Memory B cell (primary cell): ENCODE measurements around the gene RASSF5.
A peak's percentile ranks its signal among the peaks of the same experiment; 100 is the strongest.

Source experiments
- ATAC-seq: fragments of 150-1000 bp; cut with Tn5 transposase; 2 replicates; pipeline ENCODE4 v1.10.0; 2021; ENCODE audit warnings: low read depth, mild to moderate bottlenecking, moderate library complexity
- DNase-seq, 2 donors: peaks; one replicate each; pipeline ENCODE4 v3.0.0; 2022; ENCODE audit warnings: low spot score in 2 of 2
- H3K27ac Mint-ChIP-seq: one replicate; pipeline ENCODE4 v1.8.0; 2022; ENCODE audit warnings: mild to moderate bottlenecking, moderate library complexity, mixed read lengths
- H3K27me3 Mint-ChIP-seq: one replicate; pipeline ENCODE4 v1.8.0; 2022; ENCODE audit warnings: mixed read lengths
- H3K36me3 Mint-ChIP-seq: one replicate; pipeline ENCODE4 v1.8.0; 2022; ENCODE audit warnings: mild to moderate bottlenecking, mixed read lengths
- H3K4me1 Mint-ChIP-seq: one replicate; pipeline ENCODE4 v1.8.0; 2022; ENCODE audit warnings: mixed read lengths
- H3K4me3 Mint-ChIP-seq: one replicate; pipeline ENCODE4 v1.8.0; 2022; ENCODE audit warnings: mild to moderate bottlenecking, moderate library complexity, mixed read lengths
- H3K9me3 Mint-ChIP-seq: one replicate; pipeline ENCODE4 v1.8.0; 2022; ENCODE audit warnings: mixed read lengths

The RASSF5 gene

DNA sequence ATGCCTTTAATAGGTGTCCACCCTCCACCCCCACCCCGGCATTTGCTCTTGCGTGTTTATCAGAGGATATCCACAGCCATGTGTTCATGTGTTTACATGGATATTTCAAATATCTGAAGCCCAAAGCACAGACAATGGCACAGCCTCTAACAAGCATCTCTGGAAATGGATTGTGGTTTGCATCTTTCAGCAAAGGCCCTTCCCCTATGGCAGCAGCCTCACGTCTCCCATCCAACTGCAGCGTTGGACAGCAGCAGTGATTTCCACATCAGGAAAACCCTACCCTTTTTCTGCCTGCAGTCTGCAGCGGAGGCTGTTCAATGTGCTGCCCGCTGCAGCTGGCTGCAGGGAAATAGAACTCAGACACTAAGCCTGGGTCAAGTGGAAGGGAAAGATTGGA lies 1.6 kb downstream of the RASSF5 start:
- Mint-ChIP-seq H3K4me3 (peak overlapping the region; percentile 54), H3K27ac (no peak overlapping the region), H3K27me3 (peaks cover 15% of the 10 kb centered on the region), H3K4me1 (peaks cover 11% of the 10 kb centered on the region), H3K9me3 (no peaks in the 10 kb centered on the region), H3K36me3 (no peaks in the 10 kb centered on the region)
- DNase-seq = no peak
- ATAC-seq = no peak

DNA sequence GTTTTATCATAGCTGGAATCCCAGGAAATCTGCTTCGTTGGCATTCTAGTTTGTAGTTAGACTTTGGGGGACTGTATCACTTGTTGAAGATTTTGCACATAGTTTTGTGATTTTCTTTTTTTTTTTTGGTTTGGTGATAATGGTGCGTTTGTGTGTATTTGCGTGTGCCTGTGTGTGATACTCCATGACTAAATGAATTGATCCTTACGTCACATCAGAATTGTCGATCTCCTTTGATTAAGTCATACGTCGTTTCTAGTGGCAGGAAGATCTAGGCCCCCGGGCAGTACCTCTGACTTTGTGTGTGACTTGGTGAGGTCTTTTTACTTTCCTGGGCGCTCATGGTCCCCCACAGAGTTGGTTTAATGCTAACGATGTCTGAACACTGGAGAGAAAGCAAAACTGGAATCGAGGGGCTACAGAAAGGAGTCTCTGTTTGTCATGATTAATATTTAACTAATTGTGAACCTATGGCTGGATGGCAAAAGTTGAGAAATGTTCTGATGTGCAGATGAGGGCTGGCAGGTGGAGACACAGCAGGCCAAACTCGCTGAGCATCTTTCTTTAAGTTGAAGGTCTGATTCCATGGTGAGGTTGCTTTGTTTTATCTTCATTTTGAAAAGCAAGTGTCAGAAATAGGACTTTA lies 2.4 kb downstream of the RASSF5 start:
- peaks cover 6% of the 10 kb centered on the region for H3K4me1 Mint-ChIP-seq
- no peaks in the 10 kb centered on the region for H3K36me3 Mint-ChIP-seq
- H3K27ac Mint-ChIP-seq = no peak overlapping the region
- ATAC-seq (no peak), DNase-seq (no peak)
- H3K9me3 Mint-ChIP-seq = no peaks in the 10 kb centered on the region
- peaks cover 15% of the 10 kb centered on the region for H3K27me3 Mint-ChIP-seq
- H3K4me3 Mint-ChIP-seq = no peak overlapping the region

DNA sequence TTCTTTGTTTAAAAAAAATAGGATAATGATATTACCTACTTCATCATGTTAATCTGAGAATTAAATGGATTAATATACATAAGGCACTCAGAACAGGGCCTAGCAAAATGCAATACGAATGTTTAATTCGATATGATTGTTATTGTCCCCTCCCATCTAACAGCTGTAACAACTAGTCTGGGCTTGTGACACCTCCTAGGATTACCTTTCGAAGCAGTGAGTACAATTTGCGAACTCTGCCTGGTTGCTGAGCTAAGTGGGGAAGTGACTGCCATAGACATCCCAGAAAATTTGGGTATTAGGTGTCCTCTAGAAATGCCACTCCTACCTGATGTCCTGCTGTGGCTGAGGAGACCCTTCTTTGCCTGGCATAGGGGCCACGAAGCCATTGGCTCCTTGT lies 3.0 kb downstream of the RASSF5 start:
- no peaks in the 10 kb centered on the region for H3K36me3 Mint-ChIP-seq
- no peaks in the 10 kb centered on the region for H3K9me3 Mint-ChIP-seq
- peaks cover 15% of the 10 kb centered on the region for H3K27me3 Mint-ChIP-seq
- DNase-seq = no peak
- H3K4me3 Mint-ChIP-seq = no peak overlapping the region
- peaks cover 6% of the 10 kb centered on the region for H3K4me1 Mint-ChIP-seq
- no peak overlapping the region for H3K27ac Mint-ChIP-seq
- ATAC-seq = no peak

DNA sequence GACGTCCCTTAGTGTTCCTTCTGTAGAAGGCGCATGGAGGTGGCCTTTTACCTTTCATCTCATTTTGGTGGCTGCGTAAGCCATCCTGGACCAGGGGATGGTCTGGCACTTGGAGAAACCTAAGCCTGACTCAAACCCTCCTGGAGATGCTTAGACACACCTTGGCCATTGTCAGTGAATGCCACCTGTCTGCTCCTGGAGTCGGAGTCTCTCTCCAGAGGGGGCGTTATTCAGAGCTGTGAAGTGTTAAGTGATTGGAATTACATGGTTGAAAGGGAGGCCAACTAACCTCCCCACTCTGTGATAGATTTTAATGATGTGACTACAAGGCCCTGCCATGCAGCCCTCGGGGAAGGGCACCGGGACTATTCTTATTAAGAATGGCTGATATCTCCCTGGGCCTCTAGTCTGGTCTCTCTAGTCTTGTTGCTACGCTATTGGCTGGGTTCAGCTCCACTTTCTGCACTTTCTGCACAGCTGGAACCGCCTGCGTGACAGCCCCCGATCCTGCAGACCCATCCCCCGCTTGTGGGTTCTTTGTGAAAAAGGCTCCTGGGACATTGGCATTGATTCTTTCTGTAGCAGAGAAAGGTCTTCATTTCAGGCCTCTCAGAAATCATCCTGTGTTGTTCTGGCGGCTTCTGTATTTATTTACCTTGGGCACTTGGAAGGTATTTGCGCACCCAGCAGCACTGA lies 4.2 kb downstream of the RASSF5 start:
- peaks cover 15% of the 10 kb centered on the region for H3K27me3 Mint-ChIP-seq
- peaks cover 8% of the 10 kb centered on the region for H3K4me1 Mint-ChIP-seq
- ATAC-seq = no peak
- no peak overlapping the region for H3K4me3 Mint-ChIP-seq
- peaks cover 1% of the 10 kb centered on the region for H3K36me3 Mint-ChIP-seq
- no peaks in the 10 kb centered on the region for H3K9me3 Mint-ChIP-seq
- H3K27ac Mint-ChIP-seq = no peak overlapping the region
- no peak for DNase-seq

DNA sequence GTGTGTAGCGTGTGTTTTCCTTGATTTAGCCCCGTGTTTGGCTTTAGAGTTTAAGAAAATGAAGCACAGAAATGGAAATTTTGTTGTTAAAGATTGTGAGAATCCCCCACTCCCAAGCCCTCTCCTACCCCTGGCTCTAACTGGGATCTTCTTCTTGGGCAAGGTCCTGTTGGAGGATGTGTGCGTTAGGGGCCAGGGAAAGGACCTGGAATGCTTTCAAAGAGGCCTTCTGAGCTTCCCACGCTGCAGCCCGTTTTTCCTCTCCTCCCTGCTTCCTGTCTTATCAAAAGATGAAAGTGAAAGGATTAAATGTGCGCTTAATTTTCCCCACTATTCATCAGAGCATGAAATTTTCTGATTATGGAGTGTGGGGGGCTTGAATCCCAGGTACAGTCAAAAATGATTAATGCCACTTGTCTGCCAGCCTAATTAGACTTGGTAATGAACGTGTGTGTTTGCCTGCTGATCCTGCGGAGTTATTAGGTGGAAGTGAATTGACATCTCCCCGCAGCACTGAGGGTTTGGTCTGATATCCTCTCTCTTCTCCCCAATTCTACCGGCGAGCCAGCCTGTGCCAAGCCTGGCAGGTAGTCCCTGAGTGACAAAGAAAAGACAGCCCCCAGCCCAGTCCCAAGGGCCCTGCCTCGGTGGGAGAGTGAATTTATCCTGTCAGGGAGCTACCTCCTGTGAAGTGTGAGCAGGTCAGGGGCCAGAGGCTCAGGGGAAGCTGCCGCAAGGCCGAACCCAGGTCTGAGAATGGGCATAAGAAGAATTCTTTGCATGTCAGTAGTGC lies 4.9 kb downstream of the RASSF5 start:
- no peak for ATAC-seq
- no peak overlapping the region for H3K4me3 Mint-ChIP-seq
- H3K4me1 Mint-ChIP-seq = peaks cover 8% of the 10 kb centered on the region
- peaks cover 15% of the 10 kb centered on the region for H3K27me3 Mint-ChIP-seq
- DNase-seq = no peak
- peaks cover 1% of the 10 kb centered on the region for H3K36me3 Mint-ChIP-seq
- H3K9me3 Mint-ChIP-seq = no peaks in the 10 kb centered on the region
- no peak overlapping the region for H3K27ac Mint-ChIP-seq

DNA sequence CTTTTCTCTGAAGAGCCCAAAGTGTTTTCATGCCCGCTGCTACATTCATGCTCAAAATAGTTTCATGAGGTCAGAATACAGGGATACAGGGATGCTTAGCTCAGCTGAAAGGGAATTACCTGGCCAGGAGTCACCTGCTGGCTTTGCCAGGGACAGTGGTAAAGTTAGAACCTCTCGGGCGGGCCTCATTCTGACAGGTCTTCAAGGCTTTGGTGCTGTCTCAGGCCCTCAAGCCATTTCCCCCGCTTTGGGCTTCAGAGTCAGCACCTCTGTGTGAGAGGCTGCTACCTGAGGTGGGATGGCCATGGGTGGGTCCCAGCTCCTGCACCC lies 5.5 kb downstream of the RASSF5 start:
- H3K27me3 Mint-ChIP-seq = peaks cover 15% of the 10 kb centered on the region
- H3K9me3 Mint-ChIP-seq = no peaks in the 10 kb centered on the region
- H3K4me3 Mint-ChIP-seq = no peak overlapping the region
- no peak overlapping the region for H3K27ac Mint-ChIP-seq
- DNase-seq (no peak), ATAC-seq (no peak)
- H3K4me1 Mint-ChIP-seq = peaks cover 8% of the 10 kb centered on the region
- H3K36me3 Mint-ChIP-seq = peaks cover 1% of the 10 kb centered on the region

DNA sequence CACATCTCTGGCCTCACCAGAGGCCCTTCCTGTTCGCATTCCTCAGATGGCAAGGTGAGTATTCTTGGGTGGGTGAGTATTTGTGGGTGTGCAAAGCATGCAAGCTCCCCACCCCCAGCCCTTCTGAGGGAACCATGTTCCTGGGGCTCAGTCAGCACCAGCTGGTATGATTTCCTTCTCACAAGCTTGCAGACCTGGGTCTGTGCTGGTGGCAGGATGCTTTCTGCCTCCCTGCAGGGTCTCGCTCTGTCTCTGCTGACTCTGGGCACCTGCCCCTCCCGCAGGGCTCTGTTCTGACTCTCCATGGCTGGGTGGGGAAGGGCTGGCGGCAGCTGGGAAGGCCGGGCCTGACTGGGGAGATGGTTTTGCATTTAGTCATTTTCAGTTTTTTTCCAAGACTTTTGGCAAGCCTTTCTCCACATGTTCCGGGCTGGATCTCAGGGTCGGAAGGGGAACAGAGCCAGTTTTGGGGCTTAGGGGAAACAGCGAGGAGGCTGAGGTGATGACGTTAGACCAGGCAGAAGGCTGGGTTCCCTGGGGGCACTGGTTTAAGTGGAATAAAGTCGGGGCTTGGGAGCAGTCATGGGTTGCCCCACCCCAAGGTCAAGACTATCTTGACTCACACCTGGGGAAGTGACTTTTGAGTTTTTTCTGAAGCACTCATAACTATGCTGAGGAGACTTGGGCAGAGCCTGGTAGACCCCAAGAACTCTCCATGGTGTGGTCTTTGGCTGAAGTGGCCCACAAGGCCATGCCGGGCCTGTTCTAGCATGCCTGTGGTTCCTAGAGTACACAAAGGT lies 6.2 kb downstream of the RASSF5 start:
- Mint-ChIP-seq H3K4me3 (no peak overlapping the region), H3K36me3 (peaks cover 1% of the 10 kb centered on the region), H3K9me3 (no peaks in the 10 kb centered on the region), H3K27me3 (peaks cover 13% of the 10 kb centered on the region), H3K27ac (no peak overlapping the region), H3K4me1 (peaks cover 8% of the 10 kb centered on the region)
- no peak for ATAC-seq
- no peak for DNase-seq

DNA sequence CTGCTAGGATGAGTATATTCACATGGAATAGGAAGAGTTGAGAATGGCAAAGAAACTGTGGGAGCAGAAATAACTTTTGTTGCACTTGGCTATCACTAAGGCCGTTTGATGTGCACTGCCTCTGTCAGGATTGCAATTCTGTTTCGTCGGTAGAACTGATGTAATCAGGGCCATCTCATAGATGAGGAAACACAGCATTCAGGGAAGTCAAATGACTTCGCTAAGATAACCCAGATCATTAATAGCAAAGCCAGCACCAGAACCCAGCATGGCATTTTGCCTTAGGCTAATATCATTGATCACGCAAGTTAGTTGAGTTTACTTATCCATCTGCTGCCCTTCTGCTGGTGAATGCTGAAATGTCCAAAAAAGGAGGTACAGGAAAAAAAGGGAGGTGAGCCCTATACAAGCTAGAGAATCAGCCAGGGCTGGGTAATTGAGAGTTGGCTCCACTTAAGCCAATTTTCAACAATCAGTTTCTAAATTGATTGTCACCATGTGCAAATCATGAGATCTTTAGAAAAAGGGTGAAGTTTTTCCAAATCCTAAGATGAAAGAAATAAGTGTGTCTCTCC lies 7.6 kb downstream of the RASSF5 start:
- peaks cover 6% of the 10 kb centered on the region for H3K4me1 Mint-ChIP-seq
- ATAC-seq (no peak), DNase-seq (no peak)
- H3K27me3 Mint-ChIP-seq = peaks cover 2% of the 10 kb centered on the region
- no peak overlapping the region for H3K27ac Mint-ChIP-seq
- no peak overlapping the region for H3K4me3 Mint-ChIP-seq
- H3K9me3 Mint-ChIP-seq = no peaks in the 10 kb centered on the region
- peaks cover 1% of the 10 kb centered on the region for H3K36me3 Mint-ChIP-seq

DNA sequence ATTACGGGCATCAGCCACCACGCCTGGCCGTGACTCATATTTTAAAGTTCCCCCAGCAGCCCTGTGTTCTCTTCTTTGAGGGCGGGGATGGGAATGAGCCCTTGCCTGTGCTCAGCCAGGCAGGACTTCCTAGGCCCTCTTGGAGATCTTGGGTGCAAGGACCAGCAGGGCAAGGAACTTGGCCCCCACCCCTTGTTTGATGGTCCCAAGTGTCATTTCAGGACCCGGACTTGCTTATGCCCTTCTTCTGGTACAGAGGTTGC lies 9.3 kb downstream of the RASSF5 start:
- no peaks in the 10 kb centered on the region for H3K9me3 Mint-ChIP-seq
- DNase-seq (no peak), ATAC-seq (no peak)
- H3K27me3 Mint-ChIP-seq = no peaks in the 10 kb centered on the region
- H3K36me3 Mint-ChIP-seq = peaks cover 1% of the 10 kb centered on the region
- H3K27ac Mint-ChIP-seq = no peak overlapping the region
- peaks cover 6% of the 10 kb centered on the region for H3K4me1 Mint-ChIP-seq
- no peak overlapping the region for H3K4me3 Mint-ChIP-seq

DNA sequence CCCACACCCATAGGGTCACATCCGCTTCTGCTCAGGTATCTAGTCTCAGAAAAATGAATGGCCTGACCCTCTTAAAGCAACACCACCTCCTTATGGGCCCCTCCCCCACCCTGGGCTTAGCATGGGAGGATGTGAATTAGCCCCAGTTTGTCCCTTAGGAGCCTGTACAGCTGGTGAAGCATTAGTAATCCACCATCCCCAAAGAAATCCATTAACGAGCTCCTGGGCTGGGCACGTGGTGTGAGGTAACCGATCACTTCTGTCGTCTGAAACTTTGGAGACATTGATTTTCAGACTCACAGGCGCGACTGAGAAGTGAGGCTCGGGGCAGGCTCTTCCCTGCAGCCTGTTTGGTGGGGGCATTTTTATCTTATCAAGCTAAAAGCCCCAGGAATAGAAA lies 10.5 kb downstream of the RASSF5 start:
- Mint-ChIP-seq H3K36me3 (peaks cover 1% of the 10 kb centered on the region), H3K4me1 (peaks cover 6% of the 10 kb centered on the region), H3K27ac (no peak overlapping the region), H3K27me3 (no peaks in the 10 kb centered on the region), H3K9me3 (no peaks in the 10 kb centered on the region), H3K4me3 (no peak overlapping the region)
- no peak for DNase-seq
- no peak for ATAC-seq

DNA sequence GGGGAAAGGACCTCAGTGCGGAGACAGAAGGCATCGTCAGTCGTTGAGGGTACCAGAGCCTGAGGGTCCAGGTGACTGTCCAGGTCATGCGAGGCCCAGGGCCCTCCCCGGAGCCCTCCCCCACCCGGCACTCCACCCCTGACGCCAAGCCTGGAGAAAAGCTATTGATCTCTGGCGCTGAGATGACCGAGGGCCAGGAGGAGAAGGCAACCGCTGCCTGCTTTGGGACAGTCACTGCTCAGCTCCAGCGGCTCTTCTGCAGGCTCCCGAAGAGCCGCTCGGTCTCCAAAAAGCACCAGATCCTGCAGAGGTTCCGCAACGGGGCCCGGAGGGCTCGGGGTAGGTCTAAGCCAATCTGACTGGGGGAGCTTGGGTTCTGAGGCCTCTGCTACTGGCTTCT lies 10.9 kb downstream of the RASSF5 start:
- no peak for ATAC-seq
- Mint-ChIP-seq H3K27me3 (no peaks in the 10 kb centered on the region), H3K4me3 (no peak overlapping the region), H3K9me3 (no peaks in the 10 kb centered on the region), H3K36me3 (peaks cover 1% of the 10 kb centered on the region), H3K4me1 (peaks cover 6% of the 10 kb centered on the region), H3K27ac (no peak overlapping the region)
- DNase-seq = no peak

DNA sequence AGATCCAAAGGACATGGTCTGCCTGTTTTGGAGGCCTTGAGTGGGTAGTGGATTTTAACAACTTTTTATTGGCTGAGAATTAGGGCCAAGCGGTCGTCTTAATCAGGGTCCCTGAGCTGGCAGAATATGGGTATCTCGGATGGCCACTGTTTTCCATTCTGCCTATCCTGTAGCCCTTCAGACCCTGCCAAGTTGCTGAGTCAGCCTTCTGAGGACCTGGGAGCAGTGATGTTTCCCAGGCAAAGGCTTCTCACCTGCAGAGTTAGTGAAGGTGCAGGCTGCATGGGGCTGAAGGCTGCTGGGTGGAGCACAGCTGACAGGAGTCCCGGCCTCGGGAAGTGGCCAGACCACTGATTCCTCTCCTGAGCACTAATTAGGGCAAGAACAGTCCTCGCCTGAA lies 11.4 kb downstream of the RASSF5 start:
- DNase-seq (no peak), ATAC-seq (no peak)
- Mint-ChIP-seq H3K4me3 (no peak overlapping the region), H3K27ac (no peak overlapping the region), H3K9me3 (no peaks in the 10 kb centered on the region), H3K36me3 (peaks cover 1% of the 10 kb centered on the region), H3K27me3 (no peaks in the 10 kb centered on the region), H3K4me1 (peaks cover 6% of the 10 kb centered on the region)

DNA sequence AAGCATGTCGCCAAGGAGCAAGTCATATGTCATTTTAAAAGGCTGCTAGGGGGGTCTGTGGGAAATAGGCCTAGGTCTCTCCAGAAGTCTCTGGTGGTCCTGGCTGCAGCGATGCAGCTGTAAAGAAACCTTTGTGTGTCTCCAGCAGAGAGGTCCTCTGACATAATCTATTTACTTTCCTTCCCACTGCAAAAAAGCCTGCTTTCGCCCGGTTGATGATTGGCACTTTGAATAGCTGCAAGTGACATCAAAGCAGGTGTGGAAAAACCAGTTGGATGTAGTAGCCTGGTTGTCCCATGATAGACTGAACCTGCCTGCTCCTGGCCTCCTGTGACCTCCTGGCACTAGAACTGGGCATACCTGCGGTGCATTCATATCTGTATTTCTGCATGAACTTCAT lies 13.8 kb downstream of the RASSF5 start:
- DNase-seq (no peak), ATAC-seq (no peak)
- Mint-ChIP-seq H3K36me3 (peaks cover 1% of the 10 kb centered on the region), H3K4me1 (peaks cover 3% of the 10 kb centered on the region), H3K4me3 (no peak overlapping the region), H3K9me3 (no peaks in the 10 kb centered on the region), H3K27me3 (no peaks in the 10 kb centered on the region), H3K27ac (no peak overlapping the region)
